H1 (cell line): ENCODE results near the gene FCN2. TPM values are rescaled to one million over a fixed set of nuclear protein-coding genes. Genes with fewer than 3 reads are reported as not detected.

ENCODE experiments used
- CTCF ChIA-PET: fragments of 300-600 bp; sonication (Branson Sonifier 250); formaldehyde crosslinking; loops from one replicate; lab custom pipeline; 2021; ENCODE audit not compliant: partially characterized antibody; lab: Charles Lee
- POLR2A ChIA-PET: fragments of 300-600 bp; sonication (Branson Sonifier 250); formaldehyde crosslinking; loops from one replicate; lab custom pipeline; 2021; ENCODE audit warnings: inconsistent platforms; ENCODE audit not compliant: partially characterized antibody; lab: Charles Lee
- DNase-seq, 2 experiments: peaks; one replicate each; pipeline versions ENCODE4 v3.0.0 to v3.0.0-alpha.2; 2010 to 2022; ENCODE audit warnings: low spot score in 2 of 2, low read depth in 1 of 2, mixed read lengths in 1 of 2
- FAIRE-seq: peaks from 2 replicates; lab custom pipeline; 2011; peaks lifted over from hg19 to GRCh38; lab: Jason Lieb, UNC
- H2AFZ ChIP-seq: 2 replicates; pipeline ENCODE4 v1.8.1; 2012; ENCODE audit warnings: low read length, inconsistent platforms
- H2AK5ac ChIP-seq: 2 replicates; pipeline ENCODE4 v1.6.1; 2013; ENCODE audit warnings: low read depth, low read length
- H2BK120ac ChIP-seq: replicated peaks from 2 replicates; pipeline ENCODE3; 2013; ENCODE audit warnings: low read depth, low read length, inconsistent platforms
- H2BK12ac ChIP-seq: 2 replicates; pipeline ENCODE4 v1.6.1; 2013; ENCODE audit warnings: low read depth, low read length
- H2BK15ac ChIP-seq: 2 replicates; pipeline ENCODE4 v1.6.1; 2013; ENCODE audit warnings: low read length
- H2BK20ac ChIP-seq: 2 replicates; pipeline ENCODE4 v1.6.1; 2013; ENCODE audit warnings: low read length
- H2BK5ac ChIP-seq: 2 replicates; pipeline ENCODE4 v1.6.1; 2013; ENCODE audit warnings: low read depth, low read length
- H3K14ac ChIP-seq: 2 replicates; pipeline ENCODE4 v1.6.1; 2013; ENCODE audit warnings: inconsistent platforms; ENCODE audit not compliant: insufficient read length
- H3K18ac ChIP-seq: 2 replicates; pipeline ENCODE4 v1.6.1; 2013; ENCODE audit warnings: low read length; ENCODE audit errors: extremely low read depth
- H3K23ac ChIP-seq: 2 replicates; pipeline ENCODE4 v1.6.1; 2013; ENCODE audit warnings: inconsistent platforms; ENCODE audit not compliant: insufficient read length
- H3K23me2 ChIP-seq: 2 replicates; pipeline ENCODE4 v1.6.1; 2013; ENCODE audit warnings: low read depth, low read length
- H3K27ac ChIP-seq: 2 replicates; pipeline ENCODE4 v1.6.1; 2011; ENCODE audit warnings: low read depth, low read length, inconsistent platforms
- H3K27me3 ChIP-seq, 4 experiments: replicated peaks in 1 of 4; 1 replicate in 1 of 4; 2 replicates in 3 of 4; pipeline versions ENCODE4 v1.6.1 to v1.8.1; 2011 to 2013; ENCODE audit warnings: low read length in 3 of 4, mild to moderate bottlenecking in 3 of 4, inconsistent platforms in 2 of 4, mixed read lengths in 2 of 4, moderate library complexity in 1 of 4; ENCODE audit not compliant: control insufficient read depth in 3 of 4, insufficient read depth in 3 of 4; ENCODE audit errors: extremely low read depth in 1 of 4
- H3K36me3 ChIP-seq, 4 experiments: 2 replicates each; pipeline versions ENCODE4 v1.6.1 to v1.8.1; 2011 to 2013; ENCODE audit warnings: mild to moderate bottlenecking in 4 of 4, low read length in 3 of 4, moderate library complexity in 2 of 4, control low read depth in 1 of 4, inconsistent platforms in 1 of 4; ENCODE audit not compliant: insufficient read depth in 4 of 4, control insufficient read depth in 2 of 4
- H3K4ac ChIP-seq: replicated peaks from 2 replicates; pipeline ENCODE3; 2013; ENCODE audit warnings: low read length, low read depth, mixed read lengths, inconsistent platforms; ENCODE audit not compliant: insufficient read length
- H3K4me1 ChIP-seq, 4 experiments: replicated peaks in 1 of 4; 1 replicate in 1 of 4; 2 replicates in 3 of 4; pipeline versions ENCODE4 v1.6.1 to v1.8.1; 2011 to 2013; ENCODE audit warnings: low read length in 3 of 4, inconsistent platforms in 2 of 4, mixed read lengths in 1 of 4; ENCODE audit not compliant: insufficient read depth in 4 of 4, control insufficient read depth in 3 of 4
- H3K4me2 ChIP-seq, 2 experiments: 2 replicates each; pipeline versions ENCODE4 v1.6.1 to v1.8.1; 2011 to 2013; ENCODE audit warnings: low read depth in 2 of 2, low read length in 2 of 2, control low read depth in 1 of 2, inconsistent platforms in 1 of 2, mild to moderate bottlenecking in 1 of 2; ENCODE audit not compliant: insufficient read depth in 1 of 2
- H3K4me3 ChIP-seq, 4 experiments: fragments of 200-600, 300-600 bp in 1 of 4; sonication (generic), shearing (Covaris generic), sonication (Bioruptor Twin) in 1 of 4; 2 replicates each; pipeline versions ENCODE4 v1.5.1 to v1.8.1; 2011 to 2016; ENCODE audit warnings: low read length in 4 of 4, low read depth in 3 of 4, control low read depth in 2 of 4, inconsistent platforms in 2 of 4, mild to moderate bottlenecking in 2 of 4, mixed read lengths in 1 of 4, moderate library complexity in 1 of 4; ENCODE audit not compliant: insufficient read depth in 2 of 4; ENCODE audit errors: extremely low read depth in 1 of 4
- H3K56ac ChIP-seq: replicated peaks from 2 replicates; pipeline ENCODE3; 2013; ENCODE audit warnings: low read depth, mild to moderate bottlenecking, mixed read lengths, low read length, inconsistent platforms; ENCODE audit not compliant: insufficient read length
- H3K79me1 ChIP-seq: 2 replicates; pipeline ENCODE4 v1.6.1; 2013; ENCODE audit warnings: low read depth, low read length, control low read depth
- H3K79me2 ChIP-seq, 2 experiments: 2 replicates each; pipeline versions ENCODE4 v1.6.1 to v1.8.1; 2012 to 2013; ENCODE audit warnings: low read length in 2 of 2, mild to moderate bottlenecking in 2 of 2, inconsistent platforms in 1 of 2; ENCODE audit not compliant: insufficient read depth in 2 of 2, control insufficient read depth in 1 of 2
- H3K9ac ChIP-seq, 4 experiments: replicated peaks in 1 of 4; 1 replicate in 1 of 4; 2 replicates in 3 of 4; pipeline versions ENCODE4 v1.6.1 to v1.8.1; 2011 to 2013; ENCODE audit warnings: low read depth in 3 of 4, low read length in 3 of 4, control low read depth in 2 of 4, mild to moderate bottlenecking in 2 of 4, moderate library complexity in 2 of 4, inconsistent platforms in 1 of 4; ENCODE audit errors: extremely low read depth in 1 of 4
- H3K9me3 ChIP-seq, 2 experiments: 2 replicates each; pipeline versions ENCODE4 v1.6.1 to v1.8.1; 2012 to 2013; ENCODE audit warnings: mild to moderate bottlenecking in 2 of 2, moderate library complexity in 2 of 2, control low read depth in 1 of 2, inconsistent platforms in 1 of 2, low read depth in 1 of 2, low read length in 1 of 2, mixed read lengths in 1 of 2; ENCODE audit not compliant: insufficient read depth in 2 of 2
- H4K20me1 ChIP-seq, 2 experiments: replicated peaks in 1 of 2; 2 replicates each; pipeline versions ENCODE3 to v1.8.1; 2011 to 2013; ENCODE audit warnings: inconsistent platforms in 2 of 2, low read length in 2 of 2, mild to moderate bottlenecking in 1 of 2; ENCODE audit not compliant: insufficient read depth in 2 of 2, control insufficient read depth in 1 of 2
- H4K5ac ChIP-seq: 2 replicates; pipeline ENCODE4 v1.6.1; 2013; ENCODE audit warnings: low read length, low read depth, mixed read lengths, inconsistent platforms; ENCODE audit not compliant: insufficient read length
- H4K8ac ChIP-seq: 2 replicates; pipeline ENCODE4 v1.8.0; 2013; ENCODE audit warnings: mild to moderate bottlenecking, moderate library complexity, low read length, inconsistent platforms; ENCODE audit not compliant: insufficient read depth; ENCODE audit errors: extremely low read depth
- H4K91ac ChIP-seq: replicated peaks from 2 replicates; pipeline ENCODE3; 2013; ENCODE audit warnings: low read length, mixed read lengths, inconsistent platforms; ENCODE audit not compliant: insufficient read length
- CHD1 ChIP-seq: IDR thresholded peaks from 2 replicates; pipeline ENCODE4 v1.6.1; 2012; ENCODE audit warnings: low read depth, low read length, improper control_type of control experiment
- CTCF ChIP-seq, 3 experiments: IDR thresholded peaks; 1 replicate in 2 of 3; 2 replicates in 1 of 3; pipeline versions ENCODE4 v1.5.1 to v1.6.1; 2011; ENCODE audit warnings: low read length in 3 of 3, mild to moderate bottlenecking in 3 of 3, inconsistent platforms in 2 of 3, low read depth in 1 of 3, moderate library complexity in 1 of 3; ENCODE audit not compliant: insufficient read depth in 1 of 3; ENCODE audit errors: control extremely low read depth in 1 of 3
- E2F6 ChIP-seq: IDR thresholded peaks from 2 replicates; pipeline ENCODE4 v1.6.1; 2012; ENCODE audit warnings: inconsistent platforms
- EP300 ChIP-seq, 2 experiments: IDR thresholded peaks; 1 replicate in 1 of 2; 2 replicates in 1 of 2; pipeline ENCODE4 v1.6.1; 2011 to 2012; ENCODE audit warnings: low read depth in 2 of 2, low read length in 2 of 2, mild to moderate bottlenecking in 2 of 2, borderline replicate concordance in 1 of 2, inconsistent platforms in 1 of 2, moderate library complexity in 1 of 2
- KDM5A ChIP-seq: fragments of 200-600 bp; IDR thresholded peaks from 2 replicates; pipeline ENCODE4 v1.7.1; 2012; ENCODE audit warnings: mild to moderate bottlenecking, low read length, inconsistent platforms, mixed read lengths
- RNF2 ChIP-seq: fragments of 200-900, 300-1000 bp; sonication (generic); IDR thresholded peaks from 2 replicates; pipeline ENCODE4 v1.7.1; 2016; ENCODE audit warnings: borderline replicate concordance, low read depth, mild to moderate bottlenecking, antibody characterized with exemption, low read length; ENCODE audit not compliant: poor library complexity, severe bottlenecking; ENCODE audit errors: missing control alignments
- SUZ12 ChIP-seq: fragments of 200-600 bp; sonication (generic); IDR thresholded peaks from 2 replicates; pipeline ENCODE4 v1.6.1; 2012; ENCODE audit warnings: mild to moderate bottlenecking, inconsistent platforms, low read length, moderate library complexity, mixed read lengths
- TAF1 ChIP-seq: IDR thresholded peaks from 2 replicates; pipeline ENCODE4 v1.6.1; 2011; ENCODE audit warnings: mild to moderate bottlenecking, low read depth, low read length
- ZNF274 ChIP-seq: IDR thresholded peaks from 2 replicates; pipeline ENCODE4 v1.7.0; 2012; ENCODE audit warnings: low read length, borderline replicate concordance; ENCODE audit errors: extremely low read depth
- WGBS, 2 experiments: shearing (Covaris generic) in 1 of 2; methylation state at CpG; one replicate each; pipeline versions ENCODE4 v1.1.6 to v1.1.7; 2013 to 2015; ENCODE audit warnings: low lambda C conversion rate in 2 of 2, mixed read lengths in 2 of 2, inconsistent platforms in 1 of 2, low coverage in 1 of 2, missing lambda C conversion rate in 1 of 2; ENCODE audit not compliant: insufficient replicate concordance in 2 of 2, insufficient coverage in 1 of 2, insufficient read length in 1 of 2; ENCODE audit errors: extremely low coverage in 1 of 2, missing lambda C conversion rate in 1 of 2; 5-methylcytosine and 5-hydroxymethylcytosine counted together
- polyA plus RNA-seq, 7 experiments: library from polyadenylated mRNA; depleted of rRNA in 3 of 7; stranded (reverse) in 5 of 7; unstranded in 2 of 7; fragments of >200 nt in 5 of 7; fragments of 200-250 nt in 2 of 7; gene quantifications; 1 replicate in 5 of 7; 2 replicates in 1 of 7; 4 replicates in 1 of 7; pipeline versions ENCODE4 v1.2.1 to v1.2.3, GENCODE V29; 2011 to 2013; ENCODE audit warnings: missing spikeins in 2 of 7, mixed read lengths in 2 of 7
- total RNA-seq: library from RNA; stranded (reverse); fragmentation: NEBNext Ultra II Directional; extraction: Animal tissue kit (Norgen Biotek cat#: 25700); gene quantifications from 2 replicates; pipeline ENCODE4 v1.2.1, GENCODE V29; 2021

Gene FCN2
- total and polyA plus RNA-seq, 2 of the 8 experiments (the other 6 are each of a cell fraction or from before 2014, with no cell fraction given), result not detected

- CTCF ChIA-PET, result no interaction called here
- TF ChIP-seq SUZ12, result no peak
- TF ChIP-seq RNF2, result no peak
- TF ChIP-seq EP300 (IDR thresholded peaks at IDR 0.05; ENCODE audit: borderline replicate concordance in 1 of 2, low read depth in 2 of 2, low read length in 2 of 2), result no peak
- TF ChIP-seq CHD1, result no peak
- no peak for TF ChIP-seq ZNF274
- TF ChIP-seq E2F6, result no peak
- no peak for TF ChIP-seq TAF1
- TF ChIP-seq KDM5A, result no peak
- no peak for TF ChIP-seq CTCF (IDR thresholded peaks at IDR 0.05; ENCODE audit: control extremely low read depth in 1 of 3, insufficient read depth in 1 of 3, low read depth in 1 of 3, low read length in 3 of 3)
Measured at GRCh38 chr9:134885001-134885678, 4.5 kb downstream of the FCN2 start.

More at GRCh38 chr9:134885001-134885678, 4.5 kb downstream of the FCN2 start:
- Histone ChIP-seq H2BK20ac (no peak overlapping the region), H3K79me1 (no peaks in the 10 kb centered on the region), H3K9me3 (no peaks in the 10 kb centered on the region), H2AFZ (no peak overlapping the region), H2BK5ac (no peak overlapping the region), H3K27ac (no peak overlapping the region), H3K4me3 (no peak overlapping the region), H3K4me1 (no peaks in the 10 kb centered on the region), H2BK12ac (no peak overlapping the region), H4K91ac (no peak overlapping the region), H2AK5ac (no peak overlapping the region), H3K4ac (no peak overlapping the region), H3K4me2 (no peak overlapping the region), H3K56ac (no peak overlapping the region), H4K20me1 (no peaks in the 10 kb centered on the region), H3K23me2 (no peaks in the 10 kb centered on the region; the same call in 1 of the 2 replicates), H4K8ac (no peak overlapping the region), H3K9ac (no peak overlapping the region), H3K23ac (no peak overlapping the region), H3K36me3 (no peaks in the 10 kb centered on the region), H3K18ac (no peak overlapping the region), H2BK15ac (no peak overlapping the region), H3K79me2 (no peaks in the 10 kb centered on the region), H3K27me3 (no peaks in the 10 kb centered on the region), H2BK120ac (no peak overlapping the region), H4K5ac (no peak overlapping the region), H3K14ac (no peak overlapping the region)
- POLR2A ChIA-PET, result no interaction called here
- FAIRE-seq, result no peak
- DNase-seq, result no peak
- 93% methylated on average over 22 of the region's 22 CpGs; no CpG with 5 or more reads in 1 of the 2 experiments for WGBS, 2 experiments
